Stomach (tissue), 9 donors: ENCODE data around the gene SYF2. TPM values are rescaled to one million over a fixed set of nuclear protein-coding genes. Genes with fewer than 3 reads are reported as not detected.
A peak's percentile ranks its signal among the peaks of the same experiment; 100 is the strongest.

Experiments
- DNase-seq, 2 donors: peaks; one replicate each; pipeline versions ENCODE4 v3.0.0 to v3.0.0-alpha.2; 2013 to 2019
- H3K27ac ChIP-seq, 5 donors: fragments of 200-600 bp in 4 of 5; sonication (generic) in 4 of 5; one replicate each; pipeline ENCODE4 v1.5.1; 2013 to 2019; ENCODE audit warnings: mild to moderate bottlenecking in 1 of 5, moderate library complexity in 1 of 5
- H3K27me3 ChIP-seq, 3 donors: fragments of 200-600 bp; sonication (generic); one replicate each; pipeline ENCODE4 v1.5.1; 2017 to 2019; ENCODE audit warnings: mixed run types in 1 of 3
- H3K36me3 ChIP-seq, 4 donors: fragments of 200-600 bp; sonication (generic); 1 replicate in 3 of 4; 2 replicates in 1 of 4; pipeline ENCODE4 v1.5.1; 2016 to 2019
- H3K4me1 ChIP-seq, 4 donors: fragments of 200-600 bp; sonication (generic); one replicate each; pipeline ENCODE4 v1.5.1; 2016 to 2019
- H3K4me3 ChIP-seq, 4 donors: fragments of 200-600 bp; sonication (generic) in 3 of 4; one replicate each; pipeline ENCODE4 v1.5.1; 2016 to 2019; ENCODE audit warnings: mild to moderate bottlenecking in 1 of 4
- H3K9me3 ChIP-seq, 4 donors: fragments of 200-600 bp; sonication (generic); one replicate each; pipeline ENCODE4 v1.5.1; 2016 to 2019
- CTCF ChIP-seq, 7 experiments: fragments of 450-650 bp in 4 of 7; fragments of 200-600 bp in 3 of 7; sonication (generic) in 3 of 7; IDR thresholded peaks; one replicate each; pipeline ENCODE4 v1.5.1; 2016 to 2019; ENCODE audit warnings: antibody characterized with exemption in 7 of 7, control low read depth in 2 of 7, mild to moderate bottlenecking in 1 of 7
- EP300 ChIP-seq: sonication (generic); formaldehyde crosslinking; IDR thresholded peaks from one replicate; pipeline ENCODE4 v1.6.1; 2017; ENCODE audit warnings: antibody characterized with exemption
- POLR2A ChIP-seq, 4 donors: fragments of 450-650 bp; IDR thresholded peaks; one replicate each; pipeline ENCODE4 v1.6.1; 2016; ENCODE audit warnings: antibody characterized with exemption in 4 of 4, control low read depth in 2 of 4, mild to moderate bottlenecking in 1 of 4, moderate library complexity in 1 of 4
- POLR2AphosphoS5 ChIP-seq, 3 donors: sonication (generic); formaldehyde crosslinking; IDR thresholded peaks; one replicate each; pipeline ENCODE4 v1.6.1; 2016; ENCODE audit warnings: antibody characterized with exemption in 3 of 3
- WGBS, 5 donors: extraction: QIAGEN DNeasy Blood & Tissue Kit in 3 of 5; methylation state at CpG; one replicate each; pipeline versions ENCODE4 v1.1.5 to v1.1.7; 2013 to 2018; 5-methylcytosine and 5-hydroxymethylcytosine counted together
- intact Hi-C: fragments of 100-400 bp; cut with DNase I; formaldehyde crosslinking; loops from one replicate; pipeline ENCODE4 v1.15.1; 2023; ENCODE audit warnings: low total_unique reads
- polyA plus RNA-seq, 3 donors: library from polyadenylated mRNA; stranded (reverse); fragments of 200-250 nt; gene quantifications; one replicate each; pipeline ENCODE4 v1.2.3, GENCODE V29; 2013
- total RNA-seq, 5 donors: library from RNA; depleted of rRNA; stranded (reverse); fragments of >200 nt; gene quantifications; one replicate each; pipeline versions ENCODE4 v1.1.0 to v1.2.3, GENCODE V29; 2014 to 2016
- donor health status: healthy with polysubstance abuse.
- donor health status: Bipolar disorder and iron deficiency.
- donor health status: healthy.

The SYF2 gene
- total and polyA plus RNA-seq, 8 donors: 17.9 to 146 (median 54.9) TPM

DNA sequence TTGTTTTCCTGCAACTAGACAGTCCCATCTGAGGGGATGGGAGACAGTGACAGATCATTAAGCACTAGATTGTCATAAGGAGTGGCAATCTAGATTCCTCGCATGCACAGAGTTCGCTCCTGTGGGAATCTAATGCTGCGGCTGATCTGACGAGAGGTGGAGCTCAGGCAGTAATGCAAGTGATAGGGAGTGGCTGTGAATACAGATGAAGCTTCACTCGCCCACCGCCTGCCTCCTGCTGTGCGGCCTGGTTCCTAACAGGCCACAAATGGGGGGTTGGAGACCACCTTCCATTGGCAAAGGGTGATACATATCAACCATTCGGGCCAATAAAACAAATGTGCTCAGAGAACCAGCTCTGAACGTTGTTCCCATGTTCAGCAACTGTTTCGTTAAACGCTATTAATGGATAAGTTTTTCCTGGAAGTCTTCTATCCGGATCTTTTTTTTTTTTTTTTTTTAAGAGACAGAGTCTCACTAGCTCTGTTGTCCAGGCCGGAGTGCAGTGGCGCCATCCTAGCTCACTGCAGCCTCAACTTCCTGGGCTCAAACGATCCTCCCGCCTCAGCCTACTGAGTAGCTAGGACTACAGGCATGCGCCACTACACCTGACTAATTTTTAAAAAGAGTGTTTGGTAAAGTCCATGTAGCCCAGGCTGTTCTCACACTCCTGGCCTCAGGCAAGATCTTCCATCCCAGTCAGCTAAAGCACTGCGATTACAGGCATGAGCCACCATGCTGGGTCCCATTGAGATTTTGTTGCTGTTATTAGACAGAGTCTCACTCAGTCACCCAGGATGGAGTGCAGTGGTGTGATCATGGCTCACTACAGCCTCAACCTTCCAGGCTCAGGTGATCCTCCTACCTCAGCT, 23.6 kb upstream of the SYF2 start:
- TF ChIP-seq EP300: no peak
- no peak for TF ChIP-seq CTCF (IDR thresholded peaks at IDR 0.05)
- TF ChIP-seq POLR2AphosphoS5 (IDR thresholded peaks at IDR 0.05): no peak
- TF ChIP-seq POLR2A (IDR thresholded peaks at IDR 0.05): no peak
- no peak overlapping the region for H3K27ac ChIP-seq
- 75 to 90% (median 76%) methylated on average over 18 of the region's 18 CpGs for WGBS, 5 donors
- intact Hi-C loops: no loop called here
- no peak for DNase-seq
- peaks cover 0 to 3% (median 0%) of the 10 kb centered on the region in 4 donors for H3K4me1 ChIP-seq
- no peaks in the 10 kb centered on the region for H3K36me3 ChIP-seq
- no peaks in the 10 kb centered on the region for H3K9me3 ChIP-seq
- no peak overlapping the region for H3K4me3 ChIP-seq
- no peaks in the 10 kb centered on the region for H3K27me3 ChIP-seq

GRCh38 chr1:25253911-25254310, 21.6 kb upstream of the SYF2 start:
- H3K4me3 ChIP-seq: no peak overlapping the region
- H3K27ac ChIP-seq: no peak overlapping the region
- H3K4me1 ChIP-seq: no peaks in the 10 kb centered on the region
- H3K9me3 ChIP-seq: no peaks in the 10 kb centered on the region
- no peaks in the 10 kb centered on the region for H3K36me3 ChIP-seq
- no peak for DNase-seq
- H3K27me3 ChIP-seq: no peaks in the 10 kb centered on the region
- 62 to 82% (median 77%) methylated on average over 2 of the region's 2 CpGs for WGBS, 5 donors
- no peak for TF ChIP-seq POLR2AphosphoS5 (IDR thresholded peaks at IDR 0.05)
- TF ChIP-seq POLR2A (IDR thresholded peaks at IDR 0.05): no peak
- no peak for TF ChIP-seq EP300
- no peak for TF ChIP-seq CTCF (IDR thresholded peaks at IDR 0.05)
- intact Hi-C loops: no loop called here

DNA sequence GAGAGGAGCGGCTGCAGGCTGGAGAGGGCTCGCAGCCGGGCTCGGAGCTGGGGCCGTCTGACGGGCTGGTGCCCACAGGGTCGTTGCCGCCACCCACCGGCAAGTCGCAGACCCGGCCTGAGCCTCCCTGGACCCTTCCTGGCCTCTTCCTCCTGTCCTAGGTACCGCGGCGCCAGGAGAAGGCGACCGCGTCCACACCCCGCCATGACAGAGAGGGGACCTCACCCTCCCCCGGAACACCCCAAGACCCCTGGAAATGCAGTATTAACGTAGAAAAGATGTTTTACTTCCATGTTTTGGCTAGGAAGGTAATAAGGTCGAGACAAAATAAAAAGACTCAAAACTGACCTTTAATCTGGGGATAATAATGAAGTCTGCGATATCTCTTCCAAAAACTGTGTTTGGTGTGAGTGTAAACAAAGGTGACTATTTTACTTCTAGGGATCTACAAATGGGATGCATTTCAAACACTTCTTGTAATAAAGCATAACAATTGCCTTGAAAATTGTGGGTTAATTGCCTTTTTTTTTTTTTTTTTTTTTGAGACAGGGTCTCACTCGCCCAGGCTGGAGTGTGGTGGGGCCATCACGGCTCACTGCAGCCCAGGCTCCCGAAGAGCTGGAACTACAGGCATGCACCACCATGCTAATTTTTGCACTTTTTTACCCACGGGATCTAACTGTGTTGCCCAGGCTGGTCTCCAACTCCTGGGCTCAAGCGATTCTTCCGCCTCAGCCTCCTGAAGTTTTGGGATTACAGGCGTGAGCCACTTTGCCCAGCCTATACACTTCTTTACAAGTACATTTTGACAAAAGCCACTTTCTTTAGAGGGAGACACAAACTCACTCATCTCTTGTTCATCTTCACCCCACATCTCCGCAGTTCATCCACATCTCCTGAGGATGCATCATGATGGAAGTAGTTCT, 15.8 kb upstream of the SYF2 start:
- Histone ChIP-seq H3K27ac (peak overlapping the region; percentile 93 to 100 (median 99)), H3K4me3 (peak overlapping the region; percentile 81 to 99 (median 88)), H3K27me3 (no peaks in the 10 kb centered on the region), H3K4me1 (peaks cover 23 to 39% (median 30%) of the 10 kb centered on the region in 4 donors), H3K36me3 (peaks cover 19 to 28% (median 25%) of the 10 kb centered on the region in 4 donors), H3K9me3 (no peaks in the 10 kb centered on the region)
- 21 to 29% (median 28%) methylated on average over 22 to 30 of the region's 30 CpGs for WGBS, 5 donors
- intact Hi-C loops: no loop called here
- DNase-seq: no peak
- TF ChIP-seq POLR2AphosphoS5 (IDR thresholded peaks at IDR 0.05): no peak

DNA sequence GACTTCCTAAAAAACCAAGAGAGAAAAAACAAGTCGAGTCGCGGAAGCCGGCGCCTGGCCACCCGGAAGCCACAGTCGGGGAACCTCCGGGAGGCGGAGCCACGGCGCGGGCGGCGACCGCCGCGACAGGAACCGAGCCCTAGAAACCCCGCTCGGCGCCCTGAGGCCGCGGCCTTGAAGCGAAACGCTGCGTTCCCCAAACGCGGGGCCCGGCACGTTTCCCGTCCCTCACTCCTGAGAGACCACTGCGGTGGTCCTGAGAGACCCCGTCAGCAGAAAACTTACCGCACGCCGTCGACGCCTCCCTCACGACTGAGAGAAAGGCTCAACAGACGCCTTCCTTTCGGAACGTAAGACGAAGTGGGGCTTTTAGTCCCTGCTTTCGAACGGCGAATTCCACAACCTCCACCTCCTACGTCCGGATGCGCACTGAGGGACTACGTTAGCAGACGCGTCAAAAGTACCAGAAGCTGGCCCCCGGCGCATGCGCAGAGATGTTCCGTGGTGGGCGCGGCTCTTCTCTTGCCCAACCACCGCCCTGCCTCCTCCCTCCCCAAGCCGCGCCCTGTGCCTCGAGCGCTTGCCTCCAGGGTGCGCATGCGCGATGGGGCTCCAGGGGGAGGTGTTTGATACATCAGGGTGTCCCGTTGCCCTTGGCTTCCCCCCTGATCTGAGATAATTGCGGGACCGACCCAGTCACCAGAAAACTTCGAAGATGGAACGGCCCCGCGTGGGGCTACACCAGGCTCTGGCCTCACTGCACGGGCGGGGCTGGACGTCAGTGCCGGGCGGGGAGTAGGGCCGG, 14.9 kb upstream of the SYF2 start, which contains the start of gene RSRP1:
Gene RSRP1, minus strand, starts transcription at position 431 of the 805 bp plus-strand sequence. CDS start 491 bp downstream, outside the sequence.
- WGBS, 5 donors: 0 to 1% (median 0%) methylated on average over 32 to 79 of the region's 79 CpGs
- H3K36me3 ChIP-seq: peaks cover 27 to 37% (median 33%) of the 10 kb centered on the region in 4 donors
- intact Hi-C loops: no loop called here

More for the DNA sequence above, 14.9 kb upstream of the SYF2 start, which contains the start of gene RSRP1:
- Histone ChIP-seq H3K27ac (peak within 1 kb of the TSS; percentile 93 to 100 (median 99)), H3K9me3 (no peaks in the 10 kb centered on the region), H3K4me3 (peak within 1 kb of the TSS; percentile 81 to 99 (median 88)), H3K4me1 (peaks cover 23 to 47% (median 34%) of the 10 kb centered on the region in 4 donors), H3K27me3 (no peaks in the 10 kb centered on the region)
- peak in 2 of 4 donors; percentile 99 for TF ChIP-seq POLR2A (IDR thresholded peaks at IDR 0.05)
- peak in 2 of 7 experiments; percentile 15 to 26 for TF ChIP-seq CTCF (IDR thresholded peaks at IDR 0.05)
- TF ChIP-seq EP300: no peak
- peak; percentile 99 to 100 (median 99) for TF ChIP-seq POLR2AphosphoS5 (IDR thresholded peaks at IDR 0.05)
- peak; percentile 99 to 100 for DNase-seq
